GM23248 (cell line): Measurements from ENCODE around the gene YY2. TPM values are rescaled to one million over a fixed set of nuclear protein-coding genes. Genes with fewer than 3 reads are reported as not detected.

Experiments
- DNase-seq: peaks from one replicate; pipeline ENCODE4 v3.0.0-alpha.2; 2015
- H2AFZ ChIP-seq: fragments of 200-600 bp; sonication (generic); 2 replicates; pipeline ENCODE4 v1.6.1; 2016; ENCODE audit warnings: antibody characterized with exemption
- H3F3A ChIP-seq: fragments of 200-600 bp; sonication (generic); 2 replicates; pipeline ENCODE4 v1.6.1; 2016; ENCODE audit warnings: mild to moderate bottlenecking, antibody characterized with exemption, mixed run types; ENCODE audit not compliant: insufficient read depth
- H3K27ac ChIP-seq: fragments of 200-600 bp; sonication (generic); 2 replicates; pipeline ENCODE4 v1.5.1; 2016; ENCODE audit warnings: mild to moderate bottlenecking
- H3K27me3 ChIP-seq: fragments of 200-600 bp; sonication (generic); replicated peaks from 2 replicates; pipeline ENCODE4 v1.6.1; 2016; ENCODE audit warnings: mild to moderate bottlenecking; ENCODE audit not compliant: insufficient read depth
- H3K36me3 ChIP-seq: fragments of 200-600 bp; sonication (generic); 2 replicates; pipeline ENCODE4 v1.6.1; 2016; ENCODE audit warnings: low read depth, mild to moderate bottlenecking
- H3K4me1 ChIP-seq: fragments of 200-600 bp; sonication (generic); 2 replicates; pipeline ENCODE4 v1.6.1; 2016; ENCODE audit warnings: mild to moderate bottlenecking; ENCODE audit not compliant: insufficient read depth
- H3K4me2 ChIP-seq: fragments of 200-600 bp; sonication (generic); one replicate; pipeline ENCODE4 v1.6.1; 2016; ENCODE audit warnings: mild to moderate bottlenecking; ENCODE audit not compliant: unreplicated experiment
- H3K4me3 ChIP-seq: fragments of 200-600 bp; sonication (generic); 2 replicates; pipeline ENCODE4 v1.5.1; 2016; ENCODE audit warnings: mild to moderate bottlenecking
- H3K79me2 ChIP-seq: fragments of 200-600 bp; sonication (generic); 2 replicates; pipeline ENCODE4 v1.6.1; 2016; ENCODE audit warnings: mild to moderate bottlenecking; ENCODE audit not compliant: insufficient read depth
- H3K9ac ChIP-seq: fragments of 200-600 bp; sonication (generic); 2 replicates; pipeline ENCODE4 v1.6.1; 2016; ENCODE audit warnings: mild to moderate bottlenecking
- H3K9me2 ChIP-seq: fragments of 200-600 bp; sonication (generic); 2 replicates; pipeline ENCODE4 v1.6.1; 2016; ENCODE audit warnings: mixed run types, mild to moderate bottlenecking, moderate library complexity; ENCODE audit not compliant: insufficient read depth
- H3K9me3 ChIP-seq: fragments of 200-600 bp; sonication (generic); one replicate; pipeline ENCODE4 v1.6.1; 2017; ENCODE audit warnings: low read depth
- H4K20me1 ChIP-seq: fragments of 200-600 bp; sonication (generic); 2 replicates; pipeline ENCODE4 v1.6.0; 2016; ENCODE audit not compliant: insufficient read depth
- EZH2 ChIP-seq: fragments of 200-600 bp; sonication (generic); IDR thresholded peaks from 2 replicates; pipeline ENCODE4 v1.6.1; 2018; ENCODE audit warnings: antibody characterized with exemption, mild to moderate bottlenecking; ENCODE audit not compliant: insufficient read depth, poor library complexity, severe bottlenecking
- EZH2phosphoT487 ChIP-seq: fragments of 200-600 bp; sonication (generic); IDR thresholded peaks from 2 replicates; pipeline ENCODE4 v1.6.1; 2018; ENCODE audit warnings: antibody characterized with exemption, moderate library complexity, mild to moderate bottlenecking, low read depth; ENCODE audit not compliant: insufficient read depth
- WGBS, 2 experiments: methylation state at CpG; one replicate each; pipeline ENCODE4 v1.1.6; 2015 to 2017; ENCODE audit warnings: low lambda C conversion rate in 2 of 2, low coverage in 1 of 2; ENCODE audit errors: missing lambda C conversion rate in 2 of 2; 5-methylcytosine and 5-hydroxymethylcytosine counted together
- in situ Hi-C: fragments of 300-500 bp; cut with MboI; formaldehyde crosslinking; loops from 2 replicates; pipeline ENCODE4 v1.15.0; 2020
- polyA plus RNA-seq: library from polyadenylated mRNA; unstranded; fragments of >200 nt; fragmentation: Nextera tagmentation; extraction: Ambion mirVana; gene quantifications from 2 replicates; pipeline ENCODE4 v1.2.1, GENCODE V29; 2016
- total RNA-seq: library from RNA; depleted of rRNA; stranded (reverse); fragments of >200 nt; shearing (Covaris generic); gene quantifications from 2 replicates; pipeline ENCODE4 v1.2.3, GENCODE V29; 2014

Gene YY2
- total and polyA plus RNA-seq, 2 experiments from 2014 or later, result 1.4 to 1.9 TPM

- H3F3A ChIP-seq, result no peaks in the 10 kb centered on the region
- no peaks in the 10 kb centered on the region for H4K20me1 ChIP-seq
- TF ChIP-seq EZH2phosphoT487, result no peak
- TF ChIP-seq EZH2, result no peak
- H3K79me2 ChIP-seq, result no peaks in the 10 kb centered on the region
- no peak overlapping the region for H3K4me2 ChIP-seq
- H3K9me2 ChIP-seq, result no peaks in the 10 kb centered on the region
- no peaks in the 10 kb centered on the region for H3K9me3 ChIP-seq
- in situ Hi-C loops, result no loop called here
- DNase-seq, result no peak
- H3K36me3 ChIP-seq, result no peaks in the 10 kb centered on the region; the same call in 1 of the 2 replicates
- no peak overlapping the region for H3K27ac ChIP-seq
- 28 to 36% methylated on average over 1 of the region's 1 CpG for WGBS, 2 experiments
- H3K9ac ChIP-seq, result no peak overlapping the region
- no peak overlapping the region for H2AFZ ChIP-seq
- H3K27me3 ChIP-seq, result no peaks in the 10 kb centered on the region
- H3K4me3 ChIP-seq, result no peak overlapping the region
- H3K4me1 ChIP-seq, result peaks cover 17% of the 10 kb centered on the region
Observed at GRCh38 chrX:21875013-21875412, 19.2 kb downstream of the YY2 start.

GRCh38 chrX:21881881-21882574 lies 26.2 kb downstream of the YY2 start:
- Histone ChIP-seq H3F3A (no peaks in the 10 kb centered on the region), H2AFZ (no peak overlapping the region), H4K20me1 (no peaks in the 10 kb centered on the region), H3K27ac (no peak overlapping the region), H3K4me3 (no peak overlapping the region), H3K9me2 (no peaks in the 10 kb centered on the region), H3K27me3 (no peaks in the 10 kb centered on the region), H3K9me3 (no peaks in the 10 kb centered on the region), H3K4me1 (no peaks in the 10 kb centered on the region), H3K4me2 (no peak overlapping the region), H3K79me2 (no peaks in the 10 kb centered on the region), H3K9ac (no peak overlapping the region), H3K36me3 (no peaks in the 10 kb centered on the region; the same call in 1 of the 2 replicates)
- no peak for DNase-seq
- in situ Hi-C loops, result no loop called here
- 95 to 100% methylated on average over 3 of the region's 3 CpGs for WGBS, 2 experiments
- TF ChIP-seq EZH2phosphoT487, result no peak
- TF ChIP-seq EZH2, result no peak

- Histone ChIP-seq H3K36me3 (no peaks in the 10 kb centered on the region; the same call in 1 of the 2 replicates), H4K20me1 (no peaks in the 10 kb centered on the region), H3K27me3 (no peaks in the 10 kb centered on the region), H3K4me3 (no peak overlapping the region), H2AFZ (no peak overlapping the region), H3K4me1 (no peaks in the 10 kb centered on the region), H3K9ac (no peak overlapping the region), H3F3A (no peaks in the 10 kb centered on the region), H3K4me2 (no peak overlapping the region), H3K27ac (no peak overlapping the region), H3K9me3 (no peaks in the 10 kb centered on the region), H3K79me2 (no peaks in the 10 kb centered on the region), H3K9me2 (no peaks in the 10 kb centered on the region)
- no peak for TF ChIP-seq EZH2phosphoT487
- TF ChIP-seq EZH2, result no peak
- DNase-seq, result no peak
- in situ Hi-C loops, result no loop called here
- 95 to 99% methylated on average over 4 of the region's 5 CpGs for WGBS, 2 experiments
Observed at GRCh38 chrX:21883258-21883657, 27.5 kb downstream of the YY2 start.

- H2AFZ ChIP-seq, result no peak overlapping the region
- H3F3A ChIP-seq, result no peaks in the 10 kb centered on the region
- no peaks in the 10 kb centered on the region; the same call in 1 of the 2 replicates for H3K36me3 ChIP-seq
- H3K79me2 ChIP-seq, result no peaks in the 10 kb centered on the region
- H3K9me2 ChIP-seq, result no peaks in the 10 kb centered on the region
- H3K27me3 ChIP-seq, result no peaks in the 10 kb centered on the region
- no peak for DNase-seq
- no peak overlapping the region for H3K4me3 ChIP-seq
- WGBS, 2 experiments, result 91 to 96% methylated on average over 1 of the region's 1 CpG
- H3K4me1 ChIP-seq, result no peaks in the 10 kb centered on the region
- no peaks in the 10 kb centered on the region for H3K9me3 ChIP-seq
- no peaks in the 10 kb centered on the region for H4K20me1 ChIP-seq
- no peak overlapping the region for H3K27ac ChIP-seq
- in situ Hi-C loops, result no loop called here
- H3K9ac ChIP-seq, result no peak overlapping the region
- H3K4me2 ChIP-seq, result no peak overlapping the region
- TF ChIP-seq EZH2, result no peak
- no peak for TF ChIP-seq EZH2phosphoT487
Observed at GRCh38 chrX:21885568-21885967, 29.8 kb downstream of the YY2 start.
